Stimulated activated naive CD8-positive, alpha-beta T cell treated with anti-CD3 and anti-CD28 coated beads, Interleukin-15, Interleukin-2, amounts not matched to agents 100 ng/mL and 50 ng/mL, for 24 hours (primary cell): ENCODE results near the gene UQCRFS1.

Experiments used
- H3K27ac Mint-ChIP-seq: one replicate; pipeline ENCODE4 v1.8.0; 2021; ENCODE audit warnings: mild to moderate bottlenecking, mixed read lengths
- H3K27me3 Mint-ChIP-seq: one replicate; pipeline ENCODE4 v1.8.0; 2021; ENCODE audit warnings: mixed read lengths
- H3K36me3 Mint-ChIP-seq: one replicate; pipeline ENCODE4 v1.8.0; 2021; ENCODE audit warnings: low read depth, mixed read lengths
- H3K4me1 Mint-ChIP-seq: one replicate; pipeline ENCODE4 v1.8.0; 2021; ENCODE audit warnings: low read depth, mixed read lengths
- H3K4me3 Mint-ChIP-seq: one replicate; pipeline ENCODE4 v1.8.0; 2021; ENCODE audit warnings: mild to moderate bottlenecking, mixed read lengths
- H3K9me3 Mint-ChIP-seq: one replicate; pipeline ENCODE4 v1.8.0; 2021; ENCODE audit warnings: mixed read lengths

The UQCRFS1 gene

GRCh38 chr19:29201855-29202254 lies 11.1 kb downstream of the UQCRFS1 start:
- H3K27ac Mint-ChIP-seq, result no peak overlapping the region
- peaks cover 4% of the 10 kb centered on the region for H3K9me3 Mint-ChIP-seq
- no peaks in the 10 kb centered on the region for H3K27me3 Mint-ChIP-seq
- H3K36me3 Mint-ChIP-seq, result peaks cover 23% of the 10 kb centered on the region
- no peak overlapping the region for H3K4me3 Mint-ChIP-seq
- H3K4me1 Mint-ChIP-seq, result peaks cover 5% of the 10 kb centered on the region

DNA sequence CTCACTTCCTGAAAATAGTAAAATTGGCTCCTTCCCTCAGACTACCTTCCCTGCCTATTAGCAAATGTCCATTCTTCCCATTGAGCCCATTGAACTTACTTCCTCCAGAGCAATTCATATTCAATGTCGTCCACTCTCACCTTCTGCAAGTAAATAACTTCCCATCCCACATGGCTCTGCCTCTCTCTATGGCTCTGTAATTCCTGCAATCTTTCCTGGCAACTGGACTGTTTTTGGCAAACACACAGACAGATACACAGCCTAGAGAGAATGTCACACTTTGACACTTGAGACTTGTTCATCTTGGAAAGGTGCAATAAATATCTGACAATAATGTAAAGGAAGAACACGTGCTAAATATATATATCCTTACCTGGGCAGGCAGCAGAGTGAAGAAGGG lies 18.3 kb downstream of the UQCRFS1 start:
- peaks cover 5% of the 10 kb centered on the region for H3K4me1 Mint-ChIP-seq
- H3K36me3 Mint-ChIP-seq, result no peaks in the 10 kb centered on the region
- peaks cover 4% of the 10 kb centered on the region for H3K9me3 Mint-ChIP-seq
- no peak overlapping the region for H3K4me3 Mint-ChIP-seq
- H3K27ac Mint-ChIP-seq, result no peak overlapping the region
- no peaks in the 10 kb centered on the region for H3K27me3 Mint-ChIP-seq

DNA sequence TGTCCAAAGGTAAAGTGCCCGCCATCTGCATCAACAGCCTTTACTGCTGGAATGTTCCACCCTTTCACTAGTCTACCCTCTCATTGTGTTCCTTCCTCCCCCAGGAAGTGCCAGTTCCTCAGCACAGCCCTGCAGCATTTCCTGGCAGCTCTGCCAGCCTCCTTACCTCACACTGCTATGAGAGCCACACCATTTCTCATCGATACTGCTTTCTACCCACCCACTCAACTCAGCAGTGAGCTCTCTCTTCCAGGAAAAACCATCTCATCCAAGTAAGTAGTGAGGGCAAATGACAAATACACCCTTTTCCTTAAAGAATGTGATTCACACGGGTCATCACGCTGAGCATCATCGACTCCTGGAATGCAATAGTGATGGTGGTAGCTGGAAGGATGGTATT lies 19.8 kb downstream of the UQCRFS1 start:
- H3K36me3 Mint-ChIP-seq, result no peaks in the 10 kb centered on the region
- H3K27me3 Mint-ChIP-seq, result no peaks in the 10 kb centered on the region
- H3K27ac Mint-ChIP-seq, result peak overlapping the region; percentile 43
- H3K4me1 Mint-ChIP-seq, result peaks cover 5% of the 10 kb centered on the region
- no peaks in the 10 kb centered on the region for H3K9me3 Mint-ChIP-seq
- no peak overlapping the region for H3K4me3 Mint-ChIP-seq

DNA sequence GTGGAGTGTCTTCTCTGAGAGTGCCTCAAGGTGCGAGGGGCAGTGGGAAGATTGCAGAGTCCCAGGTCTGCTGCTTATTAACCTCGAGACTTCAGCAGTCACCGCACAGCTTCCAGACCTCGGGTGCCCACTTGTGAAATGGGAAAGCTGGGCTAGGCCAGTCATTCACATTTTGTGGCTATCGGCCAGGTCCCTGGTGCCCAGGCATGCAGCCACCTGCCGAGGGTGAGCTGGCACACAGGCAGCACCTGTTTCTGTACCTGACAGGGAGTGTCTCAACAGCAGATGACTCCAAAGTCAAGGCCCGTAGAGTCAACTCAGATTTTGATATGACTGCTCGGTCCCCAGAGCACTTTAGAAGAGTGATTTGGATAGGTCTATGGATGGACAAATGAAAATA lies 21.9 kb downstream of the UQCRFS1 start:
- Mint-ChIP-seq H3K36me3 (no peaks in the 10 kb centered on the region), H3K4me1 (peaks cover 5% of the 10 kb centered on the region), H3K27me3 (no peaks in the 10 kb centered on the region), H3K9me3 (no peaks in the 10 kb centered on the region), H3K27ac (no peak overlapping the region), H3K4me3 (no peak overlapping the region)

DNA sequence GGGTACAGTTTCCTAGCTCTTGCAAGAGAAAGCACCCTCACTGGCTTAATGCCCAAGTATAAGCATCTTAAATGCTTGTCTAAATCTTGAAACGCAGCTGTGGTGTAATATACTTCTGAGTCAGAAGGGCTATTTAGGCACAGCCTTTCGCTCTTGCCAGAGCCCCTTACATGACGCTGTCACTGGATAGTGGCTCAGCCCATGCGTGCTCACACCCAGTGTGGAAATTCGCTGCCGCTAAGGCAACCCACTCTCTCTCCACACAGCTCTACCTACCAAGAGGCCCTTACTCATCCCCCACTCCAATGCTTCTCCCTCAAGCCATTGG lies 24.0 kb downstream of the UQCRFS1 start:
- peaks cover 5% of the 10 kb centered on the region for H3K4me1 Mint-ChIP-seq
- no peak overlapping the region for H3K4me3 Mint-ChIP-seq
- H3K27me3 Mint-ChIP-seq, result no peaks in the 10 kb centered on the region
- no peaks in the 10 kb centered on the region for H3K36me3 Mint-ChIP-seq
- no peak overlapping the region for H3K27ac Mint-ChIP-seq
- no peaks in the 10 kb centered on the region for H3K9me3 Mint-ChIP-seq

- no peaks in the 10 kb centered on the region for H3K27me3 Mint-ChIP-seq
- H3K9me3 Mint-ChIP-seq, result no peaks in the 10 kb centered on the region
- peaks cover 5% of the 10 kb centered on the region for H3K4me1 Mint-ChIP-seq
- no peak overlapping the region for H3K4me3 Mint-ChIP-seq
- no peak overlapping the region for H3K27ac Mint-ChIP-seq
- H3K36me3 Mint-ChIP-seq, result no peaks in the 10 kb centered on the region
These were observed 24.5 kb downstream of the UQCRFS1 start for GRCh38 chr19:29188289-29189032.

DNA sequence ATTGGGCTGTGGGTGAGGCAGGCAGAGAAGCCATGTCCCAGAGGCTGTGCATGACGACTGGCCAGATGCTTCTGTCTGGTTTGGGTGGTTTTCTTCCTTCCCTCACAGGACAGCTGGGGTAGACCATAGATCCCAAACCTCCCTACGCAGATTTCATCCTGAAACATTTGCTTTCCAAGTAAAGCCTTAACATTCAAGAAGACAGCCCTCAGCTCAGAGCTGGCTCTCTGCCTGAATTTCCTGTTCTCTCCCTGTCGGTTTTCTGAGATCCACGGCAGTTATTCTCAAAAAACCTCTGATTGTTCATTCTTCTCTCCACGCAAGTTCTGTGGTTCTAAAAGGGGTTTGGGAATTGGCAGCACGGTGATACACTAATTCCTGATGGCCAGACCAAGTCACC lies 25.3 kb downstream of the UQCRFS1 start:
- H3K27ac Mint-ChIP-seq, result no peak overlapping the region
- H3K9me3 Mint-ChIP-seq, result no peaks in the 10 kb centered on the region
- no peak overlapping the region for H3K4me3 Mint-ChIP-seq
- H3K36me3 Mint-ChIP-seq, result no peaks in the 10 kb centered on the region
- H3K27me3 Mint-ChIP-seq, result no peaks in the 10 kb centered on the region
- H3K4me1 Mint-ChIP-seq, result no peaks in the 10 kb centered on the region

- Mint-ChIP-seq H3K27me3 (no peaks in the 10 kb centered on the region), H3K9me3 (no peaks in the 10 kb centered on the region), H3K36me3 (no peaks in the 10 kb centered on the region), H3K4me1 (no peaks in the 10 kb centered on the region), H3K4me3 (no peak overlapping the region), H3K27ac (no peak overlapping the region)
These were observed 27.5 kb downstream of the UQCRFS1 start for GRCh38 chr19:29185427-29185826.

DNA sequence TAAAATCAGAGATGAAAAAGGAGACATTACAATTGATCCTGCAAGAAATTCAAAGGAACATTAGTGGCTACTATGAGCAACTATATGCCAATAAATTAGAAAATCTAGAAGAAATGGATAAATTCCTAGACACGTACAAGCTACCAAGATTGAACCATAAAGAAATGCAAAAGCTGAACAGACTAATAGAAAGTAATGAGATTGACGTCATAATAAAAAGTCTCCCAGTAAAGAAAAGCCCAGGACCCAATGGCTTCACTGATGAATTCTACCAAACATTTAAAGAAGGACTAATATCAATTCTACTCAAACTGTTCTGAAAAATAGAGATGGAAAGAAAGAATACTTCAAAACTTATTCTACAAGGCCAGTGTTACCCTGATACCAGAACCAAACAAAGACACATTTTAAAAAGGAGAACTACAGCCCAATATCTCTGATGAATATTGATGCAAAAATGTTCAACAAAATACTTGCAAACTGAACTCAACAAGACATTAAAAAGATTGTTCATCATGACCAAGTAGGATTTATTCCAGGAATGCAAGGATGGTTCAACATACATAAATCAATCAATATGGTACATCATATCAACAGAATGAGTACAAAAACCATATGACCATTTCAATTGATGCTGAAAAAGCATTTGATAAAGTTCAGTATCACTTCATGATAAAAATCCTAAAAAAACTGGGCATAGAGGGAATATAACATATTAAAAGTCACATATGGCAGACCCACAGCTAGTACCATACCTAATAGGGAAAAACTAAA lies 35.8 kb downstream of the UQCRFS1 start:
- peaks cover 48% of the 10 kb centered on the region for H3K9me3 Mint-ChIP-seq
- H3K36me3 Mint-ChIP-seq, result peaks cover 5% of the 10 kb centered on the region

GRCh38 chr19:29173896-29174295 lies 39.1 kb downstream of the UQCRFS1 start:
- Mint-ChIP-seq H3K9me3 (peaks cover 48% of the 10 kb centered on the region), H3K27ac (no peak overlapping the region)

More for the DNA sequence above, 35.8 kb downstream of the UQCRFS1 start:
- Mint-ChIP-seq H3K27me3 (peaks cover 8% of the 10 kb centered on the region), H3K4me3 (no peak overlapping the region), H3K27ac (no peak overlapping the region), H3K4me1 (no peaks in the 10 kb centered on the region)

GRCh38 chr19:29172302-29172701 lies 40.6 kb downstream of the UQCRFS1 start:
- H3K4me3 Mint-ChIP-seq, result no peak overlapping the region
- no peaks in the 10 kb centered on the region for H3K4me1 Mint-ChIP-seq
- H3K36me3 Mint-ChIP-seq, result peaks cover 3% of the 10 kb centered on the region
- no peak overlapping the region for H3K27ac Mint-ChIP-seq
- H3K9me3 Mint-ChIP-seq, result peaks cover 44% of the 10 kb centered on the region
- H3K27me3 Mint-ChIP-seq, result peaks cover 10% of the 10 kb centered on the region

More at GRCh38 chr19:29173896-29174295, 39.1 kb downstream of the UQCRFS1 start:
- Mint-ChIP-seq H3K4me3 (no peak overlapping the region), H3K36me3 (peaks cover 5% of the 10 kb centered on the region), H3K27me3 (peaks cover 10% of the 10 kb centered on the region), H3K4me1 (no peaks in the 10 kb centered on the region)

GRCh38 chr19:29171525-29171924 lies 41.4 kb downstream of the UQCRFS1 start:
- Mint-ChIP-seq H3K4me3 (no peak overlapping the region), H3K27me3 (peaks cover 10% of the 10 kb centered on the region), H3K9me3 (peaks cover 36% of the 10 kb centered on the region), H3K27ac (no peak overlapping the region), H3K36me3 (no peaks in the 10 kb centered on the region), H3K4me1 (no peaks in the 10 kb centered on the region)

DNA sequence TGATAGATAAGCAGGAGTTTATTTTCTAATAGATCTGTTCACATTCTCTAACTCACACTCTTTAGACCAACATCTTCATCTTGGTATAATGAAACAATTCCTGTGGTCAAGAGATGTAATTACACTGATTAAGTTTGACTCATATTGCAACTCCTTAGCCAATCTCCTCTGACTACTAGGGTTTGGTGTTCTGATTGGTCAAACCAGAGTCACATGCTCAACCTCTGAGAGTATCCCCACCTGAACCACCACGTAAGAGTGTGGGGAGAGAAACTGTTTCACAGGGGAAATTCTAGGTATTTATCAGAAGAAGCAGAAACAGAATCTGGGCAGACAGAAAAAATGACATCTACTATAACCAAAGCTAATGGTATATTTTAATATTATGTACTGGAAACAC lies 42.4 kb downstream of the UQCRFS1 start:
- Mint-ChIP-seq H3K4me1 (no peaks in the 10 kb centered on the region), H3K27ac (no peak overlapping the region), H3K4me3 (no peak overlapping the region), H3K27me3 (peaks cover 10% of the 10 kb centered on the region), H3K9me3 (peaks cover 26% of the 10 kb centered on the region), H3K36me3 (no peaks in the 10 kb centered on the region)

- no peaks in the 10 kb centered on the region for H3K36me3 Mint-ChIP-seq
- no peaks in the 10 kb centered on the region for H3K4me1 Mint-ChIP-seq
- H3K27me3 Mint-ChIP-seq, result peaks cover 19% of the 10 kb centered on the region
- H3K9me3 Mint-ChIP-seq, result peaks cover 6% of the 10 kb centered on the region
- H3K4me3 Mint-ChIP-seq, result no peak overlapping the region
- no peak overlapping the region for H3K27ac Mint-ChIP-seq
These were observed 50.3 kb downstream of the UQCRFS1 start for GRCh38 chr19:29162694-29163093.

DNA sequence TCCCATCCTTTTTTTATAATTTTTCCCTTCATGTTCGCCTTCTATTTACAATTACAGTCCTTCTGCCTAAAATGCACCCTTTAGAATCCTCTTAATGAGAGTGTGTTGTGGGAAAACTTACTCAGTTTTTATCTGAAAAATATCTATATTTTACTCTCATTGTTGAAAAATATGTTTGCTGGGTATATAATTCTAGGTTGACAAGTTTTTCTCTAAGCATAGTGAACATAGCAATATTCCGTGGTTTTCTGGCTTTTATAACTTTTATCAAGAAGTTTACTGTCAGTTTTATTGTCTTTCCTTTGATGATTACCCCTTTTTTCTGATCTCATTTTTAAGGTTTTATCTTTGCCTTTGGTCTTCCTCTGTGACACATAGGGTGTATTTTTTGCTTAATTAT lies 57.3 kb downstream of the UQCRFS1 start:
- H3K4me3 Mint-ChIP-seq, result no peak overlapping the region
- no peak overlapping the region for H3K27ac Mint-ChIP-seq
- peaks cover 42% of the 10 kb centered on the region for H3K9me3 Mint-ChIP-seq
- peaks cover 10% of the 10 kb centered on the region for H3K27me3 Mint-ChIP-seq
- no peaks in the 10 kb centered on the region for H3K36me3 Mint-ChIP-seq
- no peaks in the 10 kb centered on the region for H3K4me1 Mint-ChIP-seq
